ENCODE measurements around the gene DNAJB12.

The DNAJB12 gene

DNA sequence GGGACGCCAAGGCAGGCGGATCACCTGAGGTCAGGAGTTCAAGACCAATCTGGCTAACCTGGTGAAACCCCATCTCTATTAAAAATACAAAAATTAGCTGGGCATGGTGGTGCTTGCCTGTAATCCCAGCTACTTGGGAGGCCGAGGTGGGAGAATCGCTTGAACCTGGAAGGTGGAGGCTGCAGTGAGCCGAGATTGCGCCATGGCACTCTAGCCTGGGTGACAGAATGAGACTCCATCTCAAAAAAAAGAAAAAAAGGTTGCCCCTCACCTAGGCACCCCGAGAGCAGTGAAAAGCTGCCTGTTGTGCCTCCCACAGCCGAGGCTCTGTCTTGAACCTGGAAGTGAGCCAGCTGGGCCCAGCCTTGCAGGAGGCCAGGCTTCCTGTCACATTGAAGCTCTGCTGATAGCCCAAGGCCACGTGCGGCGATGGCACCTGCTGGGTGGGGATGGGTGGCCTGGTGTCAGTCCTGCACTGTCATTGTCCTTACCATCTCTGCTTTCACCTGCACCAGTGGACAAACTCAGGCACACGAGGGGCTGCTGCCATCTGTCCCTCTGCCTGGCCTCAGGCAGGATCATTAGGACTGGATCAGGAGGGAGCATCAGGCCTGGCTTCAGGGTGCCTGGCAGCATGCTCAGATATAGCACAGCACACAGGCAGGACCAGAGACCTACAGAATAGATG is 37.8 kb downstream of the DNAJB12 start (continued):
- TF ChIP-seq, protein P1, sequence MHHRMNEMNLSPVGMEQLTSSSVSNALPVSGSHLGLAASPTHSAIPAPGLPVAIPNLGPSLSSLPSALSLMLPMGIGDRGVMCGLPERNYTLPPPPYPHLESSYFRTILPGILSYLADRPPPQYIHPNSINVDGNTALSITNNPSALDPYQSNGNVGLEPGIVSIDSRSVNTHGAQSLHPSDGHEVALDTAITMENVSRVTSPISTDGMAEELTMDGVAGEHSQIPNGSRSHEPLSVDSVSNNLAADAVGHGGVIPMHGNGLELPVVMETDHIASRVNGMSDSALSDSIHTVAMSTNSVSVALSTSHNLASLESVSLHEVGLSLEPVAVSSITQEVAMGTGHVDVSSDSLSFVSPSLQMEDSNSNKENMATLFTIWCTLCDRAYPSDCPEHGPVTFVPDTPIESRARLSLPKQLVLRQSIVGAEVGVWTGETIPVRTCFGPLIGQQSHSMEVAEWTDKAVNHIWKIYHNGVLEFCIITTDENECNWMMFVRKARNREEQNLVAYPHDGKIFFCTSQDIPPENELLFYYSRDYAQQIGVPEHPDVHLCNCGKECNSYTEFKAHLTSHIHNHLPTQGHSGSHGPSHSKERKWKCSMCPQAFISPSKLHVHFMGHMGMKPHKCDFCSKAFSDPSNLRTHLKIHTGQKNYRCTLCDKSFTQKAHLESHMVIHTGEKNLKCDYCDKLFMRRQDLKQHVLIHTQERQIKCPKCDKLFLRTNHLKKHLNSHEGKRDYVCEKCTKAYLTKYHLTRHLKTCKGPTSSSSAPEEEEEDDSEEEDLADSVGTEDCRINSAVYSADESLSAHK (tag by site-specific recombination; IDR thresholded peaks at IDR 0.05) = no peak
- TF ChIP-seq, protein P2, sequence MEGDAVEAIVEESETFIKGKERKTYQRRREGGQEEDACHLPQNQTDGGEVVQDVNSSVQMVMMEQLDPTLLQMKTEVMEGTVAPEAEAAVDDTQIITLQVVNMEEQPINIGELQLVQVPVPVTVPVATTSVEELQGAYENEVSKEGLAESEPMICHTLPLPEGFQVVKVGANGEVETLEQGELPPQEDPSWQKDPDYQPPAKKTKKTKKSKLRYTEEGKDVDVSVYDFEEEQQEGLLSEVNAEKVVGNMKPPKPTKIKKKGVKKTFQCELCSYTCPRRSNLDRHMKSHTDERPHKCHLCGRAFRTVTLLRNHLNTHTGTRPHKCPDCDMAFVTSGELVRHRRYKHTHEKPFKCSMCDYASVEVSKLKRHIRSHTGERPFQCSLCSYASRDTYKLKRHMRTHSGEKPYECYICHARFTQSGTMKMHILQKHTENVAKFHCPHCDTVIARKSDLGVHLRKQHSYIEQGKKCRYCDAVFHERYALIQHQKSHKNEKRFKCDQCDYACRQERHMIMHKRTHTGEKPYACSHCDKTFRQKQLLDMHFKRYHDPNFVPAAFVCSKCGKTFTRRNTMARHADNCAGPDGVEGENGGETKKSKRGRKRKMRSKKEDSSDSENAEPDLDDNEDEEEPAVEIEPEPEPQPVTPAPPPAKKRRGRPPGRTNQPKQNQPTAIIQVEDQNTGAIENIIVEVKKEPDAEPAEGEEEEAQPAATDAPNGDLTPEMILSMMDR (tag by site-specific recombination; IDR thresholded peaks at IDR 0.05) = no peak
- TF ChIP-seq OVOL3 (tag by site-specific recombination; IDR thresholded peaks at IDR 0.05) (no peak), ZNF837 (tag by site-specific recombination; IDR thresholded peaks at IDR 0.05) (no peak), ZNF530 (tag by site-specific recombination; IDR thresholded peaks at IDR 0.05; ENCODE audit: low read depth) (no peak), SALL2 (tag by site-specific recombination; IDR thresholded peaks at IDR 0.05; ENCODE audit: borderline replicate concordance) (no peak), ZNF24 (tag by site-specific recombination; IDR thresholded peaks at IDR 0.05) (no peak), ZNF211 (tag by site-specific recombination; IDR thresholded peaks at IDR 0.05; ENCODE audit: low read depth) (no peak), ZNF76 (tag by site-specific recombination; IDR thresholded peaks at IDR 0.05; ENCODE audit: borderline replicate concordance, low read depth) (no peak), ZNF223 (tag by site-specific recombination; IDR thresholded peaks at IDR 0.05) (no peak), ZNF140 (tag by site-specific recombination; IDR thresholded peaks at IDR 0.05) (no peak), GLI2 (tag by site-specific recombination; IDR thresholded peaks at IDR 0.05; ENCODE audit: borderline replicate concordance, low read depth) (no peak), ZNF146 (tag by site-specific recombination; IDR thresholded peaks at IDR 0.05) (no peak), ZFP41 (tag by site-specific recombination; IDR thresholded peaks at IDR 0.05; ENCODE audit: borderline replicate concordance) (no peak), ZFP69B (tag by site-specific recombination; IDR thresholded peaks at IDR 0.05) (peak; percentile 73; the same call in 1 of the 2 replicates), IKZF3 (tag by site-specific recombination; IDR thresholded peaks at IDR 0.05) (no peak), OSR2 (tag by site-specific recombination; IDR thresholded peaks at IDR 0.05) (0 out of 2 replicates have a peak, but pooled peaks have one; percentile 5), ZNF548 (tag by site-specific recombination; IDR thresholded peaks at IDR 0.05) (no peak), ZBTB8A (tag by site-specific recombination; IDR thresholded peaks at IDR 0.05) (0 out of 2 replicates have a peak, but pooled peaks have one; percentile 20), ZNF2 (tag by site-specific recombination; IDR thresholded peaks at IDR 0.05) (no peak), ZNF302 (tag by site-specific recombination; IDR thresholded peaks at IDR 0.05; ENCODE audit: low read depth) (no peak), REPIN1 (tag by site-specific recombination; IDR thresholded peaks at IDR 0.05; ENCODE audit: low read depth) (no peak), ZNF529 (tag by site-specific recombination; IDR thresholded peaks at IDR 0.05; ENCODE audit: insufficient replicate concordance) (no peak), ZIC2 (tag by site-specific recombination; IDR thresholded peaks at IDR 0.05) (peak; percentile 95), ZBTB20 (tag by site-specific recombination; IDR thresholded peaks at IDR 0.05) (no peak), ZNF16 (tag by site-specific recombination; IDR thresholded peaks at IDR 0.05; ENCODE audit: low read depth) (no peak), ZNF624 (tag by site-specific recombination; IDR thresholded peaks at IDR 0.05) (no peak), ZNF658 (tag by site-specific recombination; IDR thresholded peaks at IDR 0.05) (no peak)
- TF ChIP-seq, protein P3, sequence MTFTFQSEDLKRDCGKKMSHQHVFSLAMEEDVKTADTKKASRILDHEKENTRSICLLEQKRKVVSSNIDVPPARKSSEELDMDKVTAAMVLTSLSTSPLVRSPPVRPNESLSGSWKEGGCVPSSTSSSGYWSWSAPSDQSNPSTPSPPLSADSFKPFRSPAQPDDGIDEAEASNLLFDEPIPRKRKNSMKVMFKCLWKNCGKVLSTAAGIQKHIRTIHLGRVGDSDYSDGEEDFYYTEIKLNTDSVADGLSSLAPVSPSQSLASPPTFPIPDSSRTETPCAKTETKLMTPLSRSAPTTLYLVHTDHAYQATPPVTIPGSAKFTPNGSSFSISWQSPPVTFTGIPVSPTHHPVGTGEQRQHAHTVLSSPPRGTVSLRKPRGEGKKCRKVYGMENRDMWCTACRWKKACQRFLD (tag by site-specific recombination; IDR thresholded peaks at IDR 0.05) = no peak
- TF ChIP-seq, protein P4, sequence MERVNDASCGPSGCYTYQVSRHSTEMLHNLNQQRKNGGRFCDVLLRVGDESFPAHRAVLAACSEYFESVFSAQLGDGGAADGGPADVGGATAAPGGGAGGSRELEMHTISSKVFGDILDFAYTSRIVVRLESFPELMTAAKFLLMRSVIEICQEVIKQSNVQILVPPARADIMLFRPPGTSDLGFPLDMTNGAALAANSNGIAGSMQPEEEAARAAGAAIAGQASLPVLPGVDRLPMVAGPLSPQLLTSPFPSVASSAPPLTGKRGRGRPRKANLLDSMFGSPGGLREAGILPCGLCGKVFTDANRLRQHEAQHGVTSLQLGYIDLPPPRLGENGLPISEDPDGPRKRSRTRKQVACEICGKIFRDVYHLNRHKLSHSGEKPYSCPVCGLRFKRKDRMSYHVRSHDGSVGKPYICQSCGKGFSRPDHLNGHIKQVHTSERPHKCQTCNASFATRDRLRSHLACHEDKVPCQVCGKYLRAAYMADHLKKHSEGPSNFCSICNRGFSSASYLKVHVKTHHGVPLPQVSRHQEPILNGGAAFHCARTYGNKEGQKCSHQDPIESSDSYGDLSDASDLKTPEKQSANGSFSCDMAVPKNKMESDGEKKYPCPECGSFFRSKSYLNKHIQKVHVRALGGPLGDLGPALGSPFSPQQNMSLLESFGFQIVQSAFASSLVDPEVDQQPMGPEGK (tag by site-specific recombination; IDR thresholded peaks at IDR 0.05) = peak; percentile 50; the same call in 1 of the 2 replicates
- TF ChIP-seq, protein P5, sequence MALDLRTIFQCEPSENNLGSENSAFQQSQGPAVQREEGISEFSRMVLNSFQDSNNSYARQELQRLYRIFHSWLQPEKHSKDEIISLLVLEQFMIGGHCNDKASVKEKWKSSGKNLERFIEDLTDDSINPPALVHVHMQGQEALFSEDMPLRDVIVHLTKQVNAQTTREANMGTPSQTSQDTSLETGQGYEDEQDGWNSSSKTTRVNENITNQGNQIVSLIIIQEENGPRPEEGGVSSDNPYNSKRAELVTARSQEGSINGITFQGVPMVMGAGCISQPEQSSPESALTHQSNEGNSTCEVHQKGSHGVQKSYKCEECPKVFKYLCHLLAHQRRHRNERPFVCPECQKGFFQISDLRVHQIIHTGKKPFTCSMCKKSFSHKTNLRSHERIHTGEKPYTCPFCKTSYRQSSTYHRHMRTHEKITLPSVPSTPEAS (tag by site-specific recombination; IDR thresholded peaks at IDR 0.05) = no peak
- TF ChIP-seq, protein P6, sequence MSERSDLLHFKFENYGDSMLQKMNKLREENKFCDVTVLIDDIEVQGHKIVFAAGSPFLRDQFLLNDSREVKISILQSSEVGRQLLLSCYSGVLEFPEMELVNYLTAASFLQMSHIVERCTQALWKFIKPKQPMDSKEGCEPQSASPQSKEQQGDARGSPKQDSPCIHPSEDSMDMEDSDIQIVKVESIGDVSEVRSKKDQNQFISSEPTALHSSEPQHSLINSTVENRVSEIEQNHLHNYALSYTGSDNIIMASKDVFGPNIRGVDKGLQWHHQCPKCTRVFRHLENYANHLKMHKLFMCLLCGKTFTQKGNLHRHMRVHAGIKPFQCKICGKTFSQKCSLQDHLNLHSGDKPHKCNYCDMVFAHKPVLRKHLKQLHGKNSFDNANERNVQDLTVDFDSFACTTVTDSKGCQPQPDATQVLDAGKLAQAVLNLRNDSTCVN (tag by site-specific recombination; optimal IDR thresholded peaks at IDR 0.05) = no peak
